Embryonic facial prominence (tissue), 1 donor: ENCODE measurements around the gene ZBTB40.

Source experiments
- DNase-seq: peaks from one replicate; pipeline ENCODE4 v3.0.0-alpha.2; 2016; ENCODE audit errors: extremely low spot score

The ZBTB40 gene

GRCh38 chr1:22530715-22531114, 79.1 kb downstream of the ZBTB40 start:
- no peak for DNase-seq

GRCh38 chr1:22531251-22531650, 79.6 kb downstream of the ZBTB40 start:
- DNase-seq, result no peak

- DNase-seq, result no peak
Observed at GRCh38 chr1:22533244-22533895, 81.7 kb downstream of the ZBTB40 start.

- DNase-seq, result no peak
Observed at GRCh38 chr1:22534951-22535350, 83.3 kb downstream of the ZBTB40 start.

GRCh38 chr1:22535399-22535798, 83.7 kb downstream of the ZBTB40 start:
- no peak for DNase-seq

GRCh38 chr1:22536506-22536905, 84.9 kb downstream of the ZBTB40 start:
- no peak for DNase-seq

- DNase-seq, result no peak
Observed at GRCh38 chr1:22537441-22538139, 85.9 kb downstream of the ZBTB40 start.

GRCh38 chr1:22539510-22540118, 88.0 kb downstream of the ZBTB40 start:
- no peak for DNase-seq

- no peak for DNase-seq
Observed at GRCh38 chr1:22540337-22540736, 88.7 kb downstream of the ZBTB40 start.

GRCh38 chr1:22542886-22543285, 91.2 kb downstream of the ZBTB40 start:
- DNase-seq, result no peak

GRCh38 chr1:22543679-22544078, 92.0 kb downstream of the ZBTB40 start:
- no peak for DNase-seq

- no peak for DNase-seq
Observed at GRCh38 chr1:22544606-22545005, 93.0 kb downstream of the ZBTB40 start.

GRCh38 chr1:22545141-22545540, 93.5 kb downstream of the ZBTB40 start:
- DNase-seq, result no peak

- DNase-seq, result no peak
Observed at GRCh38 chr1:22547186-22547817, 95.7 kb downstream of the ZBTB40 start.

- no peak for DNase-seq
Observed at GRCh38 chr1:22547818-22548462, 96.3 kb downstream of the ZBTB40 start.

- DNase-seq, result no peak
Observed at GRCh38 chr1:22550021-22550420, 98.4 kb downstream of the ZBTB40 start.

GRCh38 chr1:22551591-22551990, 99.9 kb downstream of the ZBTB40 start:
- DNase-seq, result no peak

GRCh38 chr1:22552021-22552420, 100.4 kb downstream of the ZBTB40 start:
- no peak for DNase-seq

GRCh38 chr1:22553104-22553880, 101.6 kb downstream of the ZBTB40 start:
- DNase-seq, result no peak

- DNase-seq, result no peak
Observed at GRCh38 chr1:22553991-22554522, 102.4 kb downstream of the ZBTB40 start.

- no peak for DNase-seq
Observed at GRCh38 chr1:22555371-22555656, 103.7 kb downstream of the ZBTB40 start.
